Natural killer cell (primary cell): ENCODE measurements around the gene ANK2. TPM values are rescaled to one million over a fixed set of nuclear protein-coding genes. Genes with fewer than 3 reads are reported as not detected.

Experiments
- ATAC-seq, 3 donors: fragments of 150-1000 bp in 2 of 3; fragments of 200-7000 bp in 1 of 3; cut with Tn5 transposase; 1 replicate in 1 of 3; 2 replicates in 2 of 3; pipeline ENCODE4 v1.10.0; 2021; ENCODE audit warnings: mild to moderate bottlenecking in 2 of 3, moderate library complexity in 2 of 3
- DNase-seq, 2 donors: peaks; one replicate each; pipeline versions ENCODE4 v3.0.0 to v3.0.0-alpha.2; 2013 to 2021; ENCODE audit warnings: mixed read lengths in 1 of 2
- H3K27ac ChIP-seq: one replicate; pipeline ENCODE4 v1.5.1; 2013; ENCODE audit warnings: mild to moderate bottlenecking, low read length
- H3K27me3 ChIP-seq: one replicate; pipeline ENCODE4 v1.6.1; 2013; ENCODE audit warnings: low read length; ENCODE audit not compliant: control insufficient read depth, insufficient read depth
- H3K36me3 ChIP-seq: one replicate; pipeline ENCODE4 v1.6.1; 2013; ENCODE audit warnings: low read length; ENCODE audit not compliant: control insufficient read depth, insufficient read depth
- H3K4me1 ChIP-seq: one replicate; pipeline ENCODE4 v1.6.1; 2013; ENCODE audit warnings: low read length; ENCODE audit not compliant: control insufficient read depth, insufficient read depth
- H3K4me3 ChIP-seq: one replicate; pipeline ENCODE4 v1.5.1; 2013; ENCODE audit warnings: low read length
- H3K9me3 ChIP-seq: one replicate; pipeline ENCODE4 v1.6.1; 2013; ENCODE audit warnings: low read length; ENCODE audit not compliant: control insufficient read depth, insufficient read depth
- H3K27ac Mint-ChIP-seq, 2 donors: one replicate each; pipeline ENCODE4 v1.8.0; 2022; ENCODE audit warnings: mild to moderate bottlenecking in 2 of 2, mixed read lengths in 2 of 2, moderate library complexity in 1 of 2
- H3K27me3 Mint-ChIP-seq, 2 donors: one replicate each; pipeline ENCODE4 v1.8.0; 2022; ENCODE audit warnings: low read depth in 2 of 2, mixed read lengths in 2 of 2
- H3K36me3 Mint-ChIP-seq: one replicate; pipeline ENCODE4 v1.8.0; 2022; ENCODE audit warnings: mixed read lengths
- H3K4me1 Mint-ChIP-seq, 2 donors: one replicate each; pipeline ENCODE4 v1.8.0; 2022; ENCODE audit warnings: mixed read lengths in 2 of 2
- H3K4me3 Mint-ChIP-seq: one replicate; pipeline ENCODE4 v1.8.0; 2022; ENCODE audit warnings: mild to moderate bottlenecking, moderate library complexity, mixed read lengths
- H3K9me3 Mint-ChIP-seq, 2 donors: one replicate each; pipeline ENCODE4 v1.8.0; 2022; ENCODE audit warnings: mixed read lengths in 2 of 2
- WGBS: methylation state at CpG from one replicate; pipeline ENCODE4 v1.1.7; 2013; ENCODE audit warnings: missing lambda C conversion rate; ENCODE audit not compliant: insufficient coverage; 5-methylcytosine and 5-hydroxymethylcytosine counted together
- intact Hi-C: fragments of 100-400 bp; cut with micrococcal nuclease; formaldehyde crosslinking; loops from one replicate; pipeline ENCODE4 v1.14.2; 2022
- total RNA-seq, 4 donors: library from RNA; stranded (reverse); fragments of 120-200 nt in 1 of 4; gene quantifications; one replicate each; pipeline versions ENCODE4 v1.2.3 to v1.2.4, GENCODE V29; 2013 to 2022
- TF ChIP-seq, protein P1 (sequence below): fragments of 200-600 bp; IDR thresholded peaks from one replicate; pipeline ENCODE4 v1.8.0; 2022; ENCODE audit warnings: antibody characterized with exemption

Gene ANK2
- total RNA-seq = under 1 TPM in 1 of 3 donors, not detected in 2; 0.05 TPM
- total RNA-seq (2013) = 0.83 TPM

DNA sequence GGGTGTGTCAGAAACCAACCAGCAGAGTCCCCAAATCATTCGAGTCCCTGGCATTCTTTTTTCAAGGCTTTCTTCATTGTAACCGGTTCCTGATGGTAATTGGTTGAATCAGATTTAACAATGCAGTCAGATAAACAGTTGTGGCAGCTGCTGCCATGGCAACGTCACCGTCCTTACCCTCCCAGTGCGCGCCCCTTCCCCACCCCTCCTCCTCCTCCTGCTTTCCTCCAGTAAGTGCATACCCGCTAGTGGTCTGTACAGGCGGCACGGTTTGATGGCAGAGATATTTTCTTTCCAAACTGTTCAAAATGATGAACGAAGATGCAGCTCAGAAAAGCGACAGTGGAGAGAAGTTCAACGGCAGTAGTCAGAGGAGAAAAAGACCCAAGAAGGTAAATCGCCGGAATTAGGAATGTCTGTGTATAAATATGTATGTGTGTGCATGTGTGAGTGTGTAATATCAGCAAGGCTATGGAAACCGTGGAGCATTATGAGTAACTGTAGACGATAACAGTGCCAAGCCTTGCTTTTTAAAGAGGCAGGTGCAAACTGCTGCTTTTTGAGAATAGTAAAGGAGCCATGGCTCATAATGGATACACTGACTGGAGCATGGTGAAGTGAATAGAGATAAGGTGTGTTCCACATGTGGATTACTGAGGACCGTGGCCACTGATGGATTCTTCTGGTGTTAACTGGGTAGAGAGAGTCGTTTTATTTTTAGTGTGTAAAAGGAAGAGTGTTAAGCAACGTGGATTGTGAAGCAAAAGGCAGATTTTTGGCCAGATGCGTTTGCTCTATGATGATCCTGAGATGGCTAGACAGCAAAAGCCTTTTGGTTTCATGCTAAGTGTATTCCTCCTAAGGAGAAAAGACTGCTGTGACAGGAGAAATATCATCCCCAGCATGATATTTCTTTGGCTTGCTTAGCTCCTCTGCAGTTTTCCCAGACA lies at the start of gene ANK2:
Gene ANK2, plus strand, starts transcription at position 233 of the 950 bp plus-strand sequence. Its CDS starts 76 bp downstream, at position 309.
- Histone ChIP-seq H3K36me3 (no peaks in the 10 kb centered on the region), H3K4me1 (no peaks in the 10 kb centered on the region), H3K27me3 (no peaks in the 10 kb centered on the region), H3K4me3 (no peak within 1 kb of the TSS), H3K27ac (no peak within 1 kb of the TSS), H3K9me3 (no peaks in the 10 kb centered on the region)
- ATAC-seq = no peak
- H3K27me3 Mint-ChIP-seq = no peaks in the 10 kb centered on the region
- peaks cover 0 to 4% of the 10 kb centered on the region in 2 donors for H3K9me3 Mint-ChIP-seq
- no peaks in the 10 kb centered on the region for H3K36me3 Mint-ChIP-seq
- WGBS = 38% methylated on average over 20 of the region's 20 CpGs
- TF ChIP-seq, protein P1, sequence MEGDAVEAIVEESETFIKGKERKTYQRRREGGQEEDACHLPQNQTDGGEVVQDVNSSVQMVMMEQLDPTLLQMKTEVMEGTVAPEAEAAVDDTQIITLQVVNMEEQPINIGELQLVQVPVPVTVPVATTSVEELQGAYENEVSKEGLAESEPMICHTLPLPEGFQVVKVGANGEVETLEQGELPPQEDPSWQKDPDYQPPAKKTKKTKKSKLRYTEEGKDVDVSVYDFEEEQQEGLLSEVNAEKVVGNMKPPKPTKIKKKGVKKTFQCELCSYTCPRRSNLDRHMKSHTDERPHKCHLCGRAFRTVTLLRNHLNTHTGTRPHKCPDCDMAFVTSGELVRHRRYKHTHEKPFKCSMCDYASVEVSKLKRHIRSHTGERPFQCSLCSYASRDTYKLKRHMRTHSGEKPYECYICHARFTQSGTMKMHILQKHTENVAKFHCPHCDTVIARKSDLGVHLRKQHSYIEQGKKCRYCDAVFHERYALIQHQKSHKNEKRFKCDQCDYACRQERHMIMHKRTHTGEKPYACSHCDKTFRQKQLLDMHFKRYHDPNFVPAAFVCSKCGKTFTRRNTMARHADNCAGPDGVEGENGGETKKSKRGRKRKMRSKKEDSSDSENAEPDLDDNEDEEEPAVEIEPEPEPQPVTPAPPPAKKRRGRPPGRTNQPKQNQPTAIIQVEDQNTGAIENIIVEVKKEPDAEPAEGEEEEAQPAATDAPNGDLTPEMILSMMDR = no peak
- H3K4me1 Mint-ChIP-seq = no peaks in the 10 kb centered on the region
- H3K4me3 Mint-ChIP-seq = no peak within 1 kb of the TSS
- intact Hi-C loops = no loop called here
- no peak within 1 kb of the TSS for H3K27ac Mint-ChIP-seq
- no peak for DNase-seq

DNA sequence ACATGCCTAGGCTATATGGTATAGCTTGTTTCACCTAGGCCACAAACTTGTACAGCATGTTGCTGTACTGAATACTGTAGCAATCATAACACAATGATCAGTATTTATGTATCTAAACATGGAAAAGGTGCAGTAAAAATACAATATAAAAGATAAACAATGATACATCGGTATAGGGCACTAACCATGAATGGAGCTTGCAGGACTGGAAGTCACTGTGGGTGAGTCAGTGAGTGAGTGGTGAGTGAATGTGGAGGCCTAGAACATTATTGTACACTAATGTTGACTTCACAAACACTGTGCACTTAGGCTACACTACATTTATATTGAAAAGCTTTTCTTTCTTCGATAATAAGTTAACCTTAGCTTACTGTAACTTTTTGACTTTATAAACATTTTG lies 45.6 kb upstream of the ANK2 start:
- H3K27me3 Mint-ChIP-seq = no peaks in the 10 kb centered on the region
- TF ChIP-seq, protein P1 = no peak
- Histone ChIP-seq H3K36me3 (no peaks in the 10 kb centered on the region), H3K4me3 (no peak overlapping the region), H3K4me1 (no peaks in the 10 kb centered on the region), H3K9me3 (no peaks in the 10 kb centered on the region), H3K27ac (no peak overlapping the region), H3K27me3 (no peaks in the 10 kb centered on the region)
- intact Hi-C loops = no loop called here
- H3K4me1 Mint-ChIP-seq = no peaks in the 10 kb centered on the region
- no peak overlapping the region for H3K27ac Mint-ChIP-seq
- H3K36me3 Mint-ChIP-seq = no peaks in the 10 kb centered on the region
- ATAC-seq (no peak), DNase-seq (no peak)
- H3K4me3 Mint-ChIP-seq = no peak overlapping the region
- WGBS = 100% methylated on average over 1 of the region's 2 CpGs
- peaks cover 2 to 4% of the 10 kb centered on the region in 2 donors for H3K9me3 Mint-ChIP-seq

GRCh38 chr4:113004655-113005054 lies 44.8 kb upstream of the ANK2 start:
- no peaks in the 10 kb centered on the region for H3K9me3 ChIP-seq
- WGBS = 100% methylated on average over 2 of the region's 4 CpGs
- no peaks in the 10 kb centered on the region for H3K27me3 ChIP-seq
- TF ChIP-seq, protein P1 = no peak
- Mint-ChIP-seq H3K36me3 (no peaks in the 10 kb centered on the region), H3K27me3 (no peaks in the 10 kb centered on the region), H3K4me1 (no peaks in the 10 kb centered on the region), H3K27ac (no peak overlapping the region), H3K4me3 (no peak overlapping the region), H3K9me3 (peaks cover 2 to 4% of the 10 kb centered on the region in 2 donors)
- H3K4me1 ChIP-seq = no peaks in the 10 kb centered on the region
- intact Hi-C loops = no loop called here
- H3K4me3 ChIP-seq = no peak overlapping the region
- ATAC-seq (no peak), DNase-seq (no peak)
- H3K36me3 ChIP-seq = no peaks in the 10 kb centered on the region
- H3K27ac ChIP-seq = no peak overlapping the region
